ENCODE measurements around the gene IRF2BP2. TPM values are rescaled to one million over a fixed set of nuclear protein-coding genes. Genes with fewer than 3 reads are reported as not detected.
"Not testable (repeated sequence)": the region's sequence is repeated elsewhere in the genome, so short reads cannot be mapped to it uniquely, and the experiment has no call there.

Gene IRF2BP2
- total and polyA plus RNA-seq, 3 donors from 2014 or later: 82.0 to 100 (median 96.6) TPM

- H3K9me3 ChIP-seq: no peaks in the 10 kb centered on the region
- H3K36me3 ChIP-seq (ENCODE audit: low read depth, missing control alignments): no peaks in the 10 kb centered on the region
- peak; percentile 83 for DNase-seq
- no peaks in the 10 kb centered on the region for H3K27me3 ChIP-seq
- peak; percentile 18 for TF ChIP-seq POLR2A (IDR thresholded peaks at IDR 0.05)
- TF ChIP-seq, protein P1, sequence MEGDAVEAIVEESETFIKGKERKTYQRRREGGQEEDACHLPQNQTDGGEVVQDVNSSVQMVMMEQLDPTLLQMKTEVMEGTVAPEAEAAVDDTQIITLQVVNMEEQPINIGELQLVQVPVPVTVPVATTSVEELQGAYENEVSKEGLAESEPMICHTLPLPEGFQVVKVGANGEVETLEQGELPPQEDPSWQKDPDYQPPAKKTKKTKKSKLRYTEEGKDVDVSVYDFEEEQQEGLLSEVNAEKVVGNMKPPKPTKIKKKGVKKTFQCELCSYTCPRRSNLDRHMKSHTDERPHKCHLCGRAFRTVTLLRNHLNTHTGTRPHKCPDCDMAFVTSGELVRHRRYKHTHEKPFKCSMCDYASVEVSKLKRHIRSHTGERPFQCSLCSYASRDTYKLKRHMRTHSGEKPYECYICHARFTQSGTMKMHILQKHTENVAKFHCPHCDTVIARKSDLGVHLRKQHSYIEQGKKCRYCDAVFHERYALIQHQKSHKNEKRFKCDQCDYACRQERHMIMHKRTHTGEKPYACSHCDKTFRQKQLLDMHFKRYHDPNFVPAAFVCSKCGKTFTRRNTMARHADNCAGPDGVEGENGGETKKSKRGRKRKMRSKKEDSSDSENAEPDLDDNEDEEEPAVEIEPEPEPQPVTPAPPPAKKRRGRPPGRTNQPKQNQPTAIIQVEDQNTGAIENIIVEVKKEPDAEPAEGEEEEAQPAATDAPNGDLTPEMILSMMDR (IDR thresholded peaks at IDR 0.05): no peak
- H3K4me3 ChIP-seq: peak overlapping the region; percentile 63 to 65
- intact Hi-C loops (cut with DNase I; ENCODE audit: low total_unique reads): loop anchor here (5.0 kb wide), 1 partner anchor 68 kb away; no protein-coding TSS in a partner anchor
- H3K27ac ChIP-seq: peak overlapping the region; percentile 96 to 100
- 0% methylated on average over 27 to 54 of the region's 87 CpGs for WGBS, 2 donors
- peaks cover 46% of the 10 kb centered on the region for H3K4me1 ChIP-seq
These were observed 10.2 kb downstream of the IRF2BP2 start for GRCh38 chr1:234599617-234600417.

DNA sequence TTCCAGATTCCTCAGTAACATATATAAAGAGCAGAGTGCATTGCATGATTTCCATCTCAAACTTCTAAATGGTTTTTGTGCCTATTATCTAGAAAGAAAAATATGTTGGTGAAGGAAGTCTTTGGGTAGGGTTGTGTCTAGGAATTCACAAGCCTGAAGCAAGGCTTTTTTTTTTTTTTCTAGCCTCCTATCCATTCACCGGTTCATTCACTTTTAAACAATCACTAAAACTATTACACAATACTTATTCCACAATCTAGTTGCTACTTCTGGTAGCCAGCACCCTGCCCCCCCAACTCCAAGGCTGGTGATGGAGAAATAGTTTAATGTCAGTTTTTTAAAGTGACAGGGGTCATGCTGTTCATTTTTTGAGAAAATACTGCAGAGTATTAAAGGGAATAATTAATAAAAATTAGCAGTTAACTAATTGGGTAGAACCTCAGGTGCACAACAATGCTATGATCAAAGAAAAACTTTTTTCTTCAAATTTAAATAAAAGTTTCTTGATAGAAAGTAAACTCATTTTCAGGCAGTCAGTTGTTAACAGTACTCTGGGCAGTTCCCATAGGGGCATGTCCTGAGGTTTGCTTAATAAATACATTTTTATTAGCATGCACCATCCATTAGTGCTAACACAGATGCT, 10.9 kb downstream of the IRF2BP2 start:
- no peak for DNase-seq
- TF ChIP-seq, protein P1 (IDR thresholded peaks at IDR 0.05): no peak
- TF ChIP-seq POLR2A (IDR thresholded peaks at IDR 0.05): no peak
- 0 to 5% methylated on average over 1 of the region's 1 CpG for WGBS, 2 donors
- H3K4me1 ChIP-seq: peaks cover 43% of the 10 kb centered on the region
- peak overlapping the region; percentile 96 to 100 for H3K27ac ChIP-seq
- H3K27me3 ChIP-seq: no peaks in the 10 kb centered on the region
- H3K9me3 ChIP-seq: no peaks in the 10 kb centered on the region
- intact Hi-C loops (cut with DNase I; ENCODE audit: low total_unique reads): no loop called here
- H3K36me3 ChIP-seq (ENCODE audit: low read depth, missing control alignments): no peaks in the 10 kb centered on the region
- H3K4me3 ChIP-seq: peak overlapping the region; percentile 63 to 65

- 57 to 75% methylated on average over 2 of the region's 2 CpGs for WGBS, 2 donors
- H3K36me3 ChIP-seq (ENCODE audit: low read depth, missing control alignments): no peaks in the 10 kb centered on the region
- H3K27ac ChIP-seq: no peak overlapping the region
These were observed 12.1 kb downstream of the IRF2BP2 start for GRCh38 chr1:234597894-234598293.

DNA sequence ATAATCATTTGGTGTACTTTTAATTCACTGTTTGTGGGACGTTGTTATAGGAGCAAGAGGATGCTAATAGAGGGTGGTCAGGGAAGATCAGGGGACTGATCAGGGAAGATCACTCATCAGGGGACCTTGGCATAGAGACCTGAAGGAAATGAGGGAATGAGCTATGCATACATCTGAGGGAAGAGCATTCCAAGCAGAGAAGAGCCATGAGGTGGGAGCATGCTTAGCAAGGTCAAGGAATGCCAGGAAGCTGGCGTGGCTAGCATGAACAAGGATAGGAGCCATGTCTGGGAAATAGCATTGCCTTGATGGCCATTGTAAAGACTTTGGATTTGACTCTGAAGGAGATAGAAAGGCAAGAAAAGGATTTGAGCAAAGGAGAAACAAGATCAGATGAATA, 14.1 kb downstream of the IRF2BP2 start:
- Histone ChIP-seq H3K27me3 (no peaks in the 10 kb centered on the region), H3K27ac (no peak overlapping the region), H3K9me3 (no peaks in the 10 kb centered on the region), H3K36me3 (ENCODE audit: low read depth, missing control alignments) (no peaks in the 10 kb centered on the region), H3K4me3 (no peak overlapping the region), H3K4me1 (peaks cover 16% of the 10 kb centered on the region)
- intact Hi-C loops (cut with DNase I; ENCODE audit: low total_unique reads): no loop called here
- DNase-seq: no peak
- 89 to 96% methylated on average over 2 of the region's 2 CpGs for WGBS, 2 donors
- TF ChIP-seq POLR2A (IDR thresholded peaks at IDR 0.05): no peak
- TF ChIP-seq, protein P1 (IDR thresholded peaks at IDR 0.05): no peak

More at GRCh38 chr1:234597894-234598293, 12.1 kb downstream of the IRF2BP2 start:
- Histone ChIP-seq H3K4me1 (peaks cover 36% of the 10 kb centered on the region), H3K9me3 (no peaks in the 10 kb centered on the region), H3K4me3 (no peak overlapping the region), H3K27me3 (no peaks in the 10 kb centered on the region)
- intact Hi-C loops (cut with DNase I; ENCODE audit: low total_unique reads): no loop called here
- no peak for DNase-seq
- no peak for TF ChIP-seq POLR2A (IDR thresholded peaks at IDR 0.05)
- TF ChIP-seq, protein P1 (IDR thresholded peaks at IDR 0.05): peak in 2 of 3 experiments; percentile 36 to 64

DNA sequence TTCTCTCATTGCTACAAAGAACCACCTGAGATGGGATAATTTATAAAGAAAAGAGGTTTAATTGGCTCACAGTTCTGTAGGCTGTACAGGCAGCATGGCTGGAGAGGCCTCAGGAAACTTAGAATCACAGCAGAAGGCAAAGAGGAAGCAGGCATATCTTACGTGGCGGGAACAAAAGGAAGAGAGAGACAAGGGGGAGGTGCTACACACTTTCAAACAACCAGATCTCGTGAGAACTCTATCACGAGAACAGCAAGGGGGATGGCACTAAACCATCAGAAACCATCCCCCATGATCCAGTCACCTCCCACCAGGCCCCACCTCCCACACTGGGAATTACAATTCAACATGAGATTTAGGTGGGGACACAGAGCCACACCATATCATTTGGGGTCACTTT, 15.4 kb downstream of the IRF2BP2 start:
- DNase-seq; H3K36me3 ChIP-seq (ENCODE audit: low read depth, missing control alignments); H3K4me3 ChIP-seq; H3K27ac ChIP-seq; H3K9me3 ChIP-seq; intact Hi-C loops (cut with DNase I; ENCODE audit: low total_unique reads); H3K27me3 ChIP-seq: not testable (repeated sequence)
- peaks cover 11% of the 10 kb centered on the region for H3K4me1 ChIP-seq
- 85 to 90% methylated on average over 4 of the region's 4 CpGs for WGBS, 2 donors

Data from testis (tissue), 3 donors.